GM18909 (cell line): ENCODE results near the gene HDAC11.
"Not testable (repeated sequence)": the region's sequence is repeated elsewhere in the genome, so short reads cannot be mapped to it uniquely, and the experiment has no call there.

ENCODE experiments used
- ATAC-seq: cut with Tn5 transposase; IDR thresholded peaks from one replicate; pipeline ENCODE4 v1.9.1; 2021; ENCODE audit warnings: mild to moderate bottlenecking; ENCODE audit not compliant: unreplicated experiment, poor library complexity

HDAC11 gene

DNA sequence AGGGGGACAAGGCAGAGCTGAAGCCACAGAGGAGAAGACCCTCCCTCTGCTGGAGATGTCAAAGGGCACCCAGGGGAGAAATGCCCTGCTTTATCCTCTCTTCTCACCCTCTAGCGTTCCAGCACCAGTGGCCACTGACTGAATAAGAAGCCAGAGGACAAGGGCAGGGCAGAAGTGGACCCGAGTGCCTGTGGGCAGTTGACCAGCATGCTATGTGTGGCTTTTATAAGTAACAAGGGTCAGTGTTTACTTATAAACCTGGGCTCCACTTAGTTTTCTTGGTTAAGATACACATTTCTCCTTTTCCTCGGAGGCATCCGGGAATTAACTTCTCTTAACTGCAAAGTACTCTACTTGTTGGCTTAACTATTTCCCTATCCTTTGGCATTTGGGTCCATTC lies 13.3 kb upstream of the HDAC11 start:
- ATAC-seq: no peak

DNA sequence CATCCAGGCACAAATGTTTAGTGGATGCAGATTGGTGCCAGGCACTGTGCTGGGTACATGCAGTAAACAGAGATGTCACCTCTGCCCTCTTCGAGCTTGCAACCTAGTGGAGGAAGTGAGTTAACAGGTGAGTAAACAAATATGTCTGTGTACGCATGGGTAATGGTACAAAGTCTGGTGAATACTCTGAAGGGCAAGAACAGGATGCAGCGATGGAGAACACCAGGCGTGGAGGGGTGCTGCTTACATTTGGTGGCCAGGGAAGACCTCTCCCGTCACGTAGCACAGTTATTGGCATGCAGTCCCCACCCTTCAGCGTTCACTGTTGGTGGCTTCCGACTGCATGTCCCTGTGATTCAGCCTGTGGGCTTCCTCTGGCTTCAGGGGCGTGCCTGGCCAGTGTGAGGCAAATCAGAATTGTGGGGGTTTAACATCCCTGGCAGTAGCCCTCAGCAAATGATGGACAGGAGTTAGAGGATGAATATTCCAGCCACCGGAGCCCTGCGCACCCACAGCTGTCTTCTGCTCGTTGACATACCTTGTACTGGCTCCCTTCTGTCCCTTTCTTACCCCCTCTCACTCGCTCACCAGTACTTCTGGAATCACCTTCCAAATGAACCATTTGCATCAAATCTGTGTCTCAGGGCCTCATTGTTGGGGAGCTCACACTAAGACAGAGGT lies 9.1 kb upstream of the HDAC11 start:
- no peak for ATAC-seq

GRCh38 chr3:13472286-13472685 lies 7.8 kb upstream of the HDAC11 start:
- no peak for ATAC-seq

DNA sequence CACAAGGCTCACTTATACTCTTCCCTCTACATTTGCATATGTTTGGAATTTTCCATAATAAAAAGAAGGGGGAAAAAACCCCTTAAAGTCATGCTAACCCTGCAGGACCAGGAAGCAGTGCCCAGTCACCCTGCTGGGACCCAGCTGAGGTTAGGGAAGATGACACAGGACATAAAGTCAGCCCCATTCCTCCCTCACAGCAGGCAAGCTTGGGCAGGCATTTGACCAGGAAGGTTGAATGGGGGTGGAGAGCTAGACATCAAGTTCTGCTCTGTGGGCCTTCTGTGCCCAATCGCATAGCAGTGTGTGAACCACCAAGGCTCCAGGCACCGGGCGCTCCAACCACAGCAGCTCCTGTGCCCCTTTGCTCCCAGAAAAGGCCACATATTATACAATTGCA lies 7.1 kb upstream of the HDAC11 start:
- no peak for ATAC-seq

DNA sequence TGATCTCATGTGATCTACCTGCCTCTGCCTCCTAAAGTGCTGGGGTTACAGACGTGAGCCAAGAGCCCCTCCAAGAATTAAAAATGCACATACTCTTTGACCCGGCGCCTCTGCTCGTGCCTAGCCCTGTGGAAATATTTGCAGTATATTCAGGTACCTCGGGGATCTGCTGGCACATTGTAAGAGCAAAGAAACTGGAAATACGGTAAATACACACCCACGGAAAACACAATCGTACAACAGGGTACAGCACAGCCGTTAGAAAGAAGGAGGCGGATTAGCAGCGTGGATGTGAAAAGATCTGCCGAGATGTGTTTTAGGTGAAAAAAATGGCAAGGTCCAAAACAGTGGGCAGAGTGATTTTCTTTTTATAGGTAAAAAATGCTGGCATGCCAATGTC lies 6.1 kb upstream of the HDAC11 start:
- no peak for ATAC-seq

DNA sequence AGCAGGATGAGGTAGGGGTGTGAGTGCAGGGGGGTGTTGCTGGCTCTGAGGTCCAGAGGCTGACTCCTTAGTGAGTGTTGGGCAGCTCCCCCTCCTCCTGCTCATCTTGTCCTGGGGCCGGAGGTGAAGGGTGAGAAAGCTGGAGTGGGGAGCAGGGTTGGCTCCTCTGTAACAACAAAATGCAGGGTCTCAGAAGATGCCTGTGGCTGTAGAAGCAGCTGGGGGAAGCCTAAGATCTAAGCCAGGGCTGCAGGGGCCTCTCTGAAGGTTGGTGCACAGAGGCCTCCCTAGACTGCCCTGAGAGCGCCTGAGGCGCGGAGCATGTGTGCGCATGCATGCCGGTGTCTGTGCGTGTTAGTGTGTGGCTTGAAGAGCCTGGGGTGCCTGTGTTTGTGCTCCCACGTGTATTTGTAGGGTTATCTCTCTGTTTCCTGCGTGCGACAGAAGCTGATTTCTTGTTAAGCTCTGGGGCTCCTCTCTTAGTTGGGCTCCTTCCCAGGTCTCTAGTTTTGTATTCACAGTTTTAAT lies 5.3 kb upstream of the HDAC11 start:
- ATAC-seq: no peak

- no peak for ATAC-seq
Measured at GRCh38 chr3:13475871-13476590, 4.1 kb upstream of the HDAC11 start.

DNA sequence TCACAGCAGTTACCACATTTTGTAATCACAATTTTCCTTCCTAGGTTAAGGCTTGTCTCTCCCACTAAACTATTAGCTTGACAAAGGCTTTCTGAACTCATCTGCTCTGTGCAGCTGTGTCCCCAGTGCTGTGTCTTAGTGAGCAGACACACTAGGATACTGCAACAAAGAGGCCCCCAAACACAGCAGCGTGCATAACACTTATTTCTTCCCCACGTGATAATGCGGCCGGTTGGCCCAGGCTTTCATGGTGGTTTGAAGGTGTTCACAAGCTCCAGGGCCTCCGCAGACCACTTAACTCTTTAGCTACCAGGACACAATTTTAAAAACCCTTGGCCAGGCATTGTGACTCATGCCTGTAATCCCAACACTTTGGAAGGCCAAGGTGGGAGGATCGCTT lies 2.2 kb upstream of the HDAC11 start:
- ATAC-seq: no peak

GRCh38 chr3:13479332-13479581 lies 849 bp upstream of the HDAC11 start:
- no peak for ATAC-seq

DNA sequence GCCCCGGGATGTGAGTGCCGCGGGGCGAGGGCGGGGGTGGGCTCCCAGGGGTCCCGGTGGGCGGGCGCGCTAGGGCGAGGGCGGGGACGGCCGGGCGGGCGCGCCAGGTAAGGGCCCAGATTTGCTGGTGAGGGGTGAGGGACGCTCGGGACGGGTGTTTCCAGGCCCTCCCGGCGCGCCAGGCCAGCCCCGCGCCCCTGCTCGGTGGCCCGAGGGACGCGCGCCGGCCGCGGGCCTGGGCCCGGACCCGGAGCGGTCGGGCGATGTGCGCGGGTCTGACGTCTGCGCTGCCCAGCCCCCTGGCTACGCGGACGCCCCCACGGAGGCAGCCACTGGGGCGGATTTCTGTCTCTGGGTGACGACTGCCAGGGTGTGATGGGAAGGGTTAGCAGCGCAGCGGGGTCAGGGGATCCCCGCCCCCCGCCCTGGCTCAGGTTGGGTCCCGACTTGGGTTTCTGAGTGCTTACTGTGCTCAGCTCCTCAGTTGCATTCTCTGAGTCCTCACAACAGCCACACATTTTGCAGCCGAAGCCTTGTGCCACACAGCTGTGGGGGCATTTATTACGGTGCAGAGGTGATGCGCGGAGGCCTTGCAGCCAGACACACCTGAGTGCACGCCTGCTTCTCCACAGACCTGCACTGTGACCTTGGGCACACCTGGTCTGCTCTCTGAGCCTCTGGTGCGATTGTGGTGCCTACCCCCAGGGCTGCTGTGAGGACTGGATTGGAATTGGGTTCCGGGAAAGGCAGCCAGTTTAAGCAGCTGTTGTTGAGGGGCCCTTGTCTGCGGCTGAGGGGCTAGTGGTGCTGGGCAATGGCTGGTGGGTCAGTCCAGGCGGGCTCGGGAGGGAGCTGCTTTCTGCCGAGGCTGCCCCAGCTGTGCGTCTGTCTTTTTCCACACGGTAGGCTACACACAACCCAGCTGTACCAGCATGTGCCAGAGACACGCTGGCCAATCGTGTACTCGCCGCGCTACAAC lies 523 bp downstream of the HDAC11 start:
- peak; percentile 24 for ATAC-seq

DNA sequence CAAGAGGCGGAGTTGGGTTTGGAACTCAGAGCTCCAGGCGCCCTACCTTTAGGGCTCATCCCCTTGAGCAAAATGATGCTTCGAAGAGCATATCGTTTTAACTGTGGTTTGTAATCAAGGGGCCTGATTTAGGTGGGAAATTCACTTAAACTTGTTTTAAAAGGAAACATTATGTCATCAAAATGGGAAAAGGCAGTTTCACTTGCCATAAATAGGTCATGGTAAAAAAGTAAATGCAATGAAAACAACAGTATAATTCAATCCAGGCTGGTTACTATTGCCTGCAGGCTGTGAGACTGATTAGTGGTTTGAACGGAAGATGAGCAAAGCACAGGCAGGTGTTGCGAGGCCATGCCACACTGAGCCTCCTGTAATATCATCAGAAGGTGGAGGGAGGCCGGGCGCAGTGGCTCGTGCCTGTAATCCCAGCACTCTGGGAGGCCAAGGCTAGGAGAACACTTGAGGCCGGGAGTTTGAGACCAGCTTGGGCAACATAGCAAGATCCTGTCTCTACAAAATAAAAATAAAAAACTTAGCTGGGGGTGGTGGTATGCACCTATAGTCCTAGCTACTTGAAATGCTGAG lies 2.1 kb downstream of the HDAC11 start:
- no peak for ATAC-seq

GRCh38 chr3:13483286-13483685 lies 3.2 kb downstream of the HDAC11 start:
- ATAC-seq: no peak

GRCh38 chr3:13483988-13484695 lies 4.0 kb downstream of the HDAC11 start:
- ATAC-seq: no peak

DNA sequence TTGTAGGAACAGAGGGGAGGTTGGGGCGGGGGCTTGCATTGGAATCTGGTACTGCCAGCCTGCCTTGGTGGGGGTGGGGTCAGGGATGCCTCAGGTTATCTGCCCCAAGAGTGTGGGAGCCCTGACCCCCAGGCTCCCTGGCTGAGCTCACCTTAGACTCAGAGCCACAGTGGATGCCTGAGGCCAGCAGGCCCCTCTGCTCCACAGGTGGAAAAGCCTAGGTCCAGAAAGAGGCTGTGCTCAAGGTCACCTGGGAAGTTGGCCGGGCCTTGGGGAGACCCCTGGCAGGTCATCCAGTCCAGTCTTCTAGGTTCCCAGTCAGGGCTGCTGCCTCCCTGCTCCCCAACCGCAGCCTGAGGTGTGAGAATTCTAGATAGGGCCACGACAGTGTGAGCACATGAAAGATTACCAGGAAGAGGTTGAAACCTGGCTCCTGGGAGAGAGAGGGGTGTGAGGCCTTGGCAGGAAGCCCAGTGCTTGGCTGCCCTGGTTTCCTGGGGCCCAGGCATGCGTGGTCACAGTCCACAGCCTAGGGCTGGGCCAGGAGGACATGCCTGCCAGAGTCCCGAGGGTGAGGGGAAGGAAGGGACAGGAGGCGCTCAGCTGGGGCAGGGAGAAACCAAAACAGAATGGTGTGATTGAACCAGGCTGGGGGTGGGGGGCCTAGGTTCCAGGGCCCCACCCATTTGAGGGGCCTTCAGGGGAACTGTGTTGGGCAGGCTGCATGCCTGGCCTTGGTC lies 4.9 kb downstream of the HDAC11 start:
- no peak for ATAC-seq

- ATAC-seq: not testable (repeated sequence)
Measured at GRCh38 chr3:13485630-13486562, 5.8 kb downstream of the HDAC11 start.

- no peak for ATAC-seq
Measured at GRCh38 chr3:13487403-13487802, 7.3 kb downstream of the HDAC11 start.

DNA sequence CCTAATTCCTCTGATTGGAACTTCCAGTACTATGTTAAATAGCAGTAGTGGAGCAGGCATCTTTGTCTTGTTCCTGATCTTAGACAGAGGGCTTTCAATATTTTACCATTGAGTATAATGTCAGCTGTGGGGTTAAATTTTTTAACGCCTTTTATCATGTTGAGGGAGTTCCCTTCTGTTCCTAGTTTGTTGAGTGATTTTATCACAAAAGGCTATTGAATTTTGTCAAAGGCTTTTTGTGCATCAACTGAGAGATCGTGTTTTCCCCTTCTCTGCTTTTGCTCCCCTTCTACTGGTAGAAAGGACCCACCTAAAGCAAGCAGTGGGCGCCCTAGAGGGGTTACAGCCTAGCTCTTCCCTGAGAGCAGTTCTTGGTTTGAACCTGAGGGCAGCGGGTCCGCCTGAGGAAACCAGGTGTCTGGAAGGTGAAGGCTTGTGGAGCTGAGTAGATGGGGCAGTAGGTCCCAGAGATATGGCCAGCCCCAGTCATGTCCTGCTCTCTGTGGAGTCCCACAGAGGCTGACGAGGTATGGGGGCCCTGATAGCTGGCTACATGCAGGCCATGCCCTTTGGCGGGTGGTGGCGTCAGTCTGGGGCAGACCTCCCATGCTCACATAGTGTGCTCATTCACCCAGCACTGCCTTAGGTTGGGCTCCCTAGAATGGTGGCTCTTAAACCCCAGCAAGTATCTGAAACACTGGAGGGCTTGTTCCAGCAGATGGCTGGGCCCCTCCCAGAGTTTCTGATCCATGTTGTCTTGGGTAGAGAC lies 11.3 kb downstream of the HDAC11 start:
- no peak for ATAC-seq

DNA sequence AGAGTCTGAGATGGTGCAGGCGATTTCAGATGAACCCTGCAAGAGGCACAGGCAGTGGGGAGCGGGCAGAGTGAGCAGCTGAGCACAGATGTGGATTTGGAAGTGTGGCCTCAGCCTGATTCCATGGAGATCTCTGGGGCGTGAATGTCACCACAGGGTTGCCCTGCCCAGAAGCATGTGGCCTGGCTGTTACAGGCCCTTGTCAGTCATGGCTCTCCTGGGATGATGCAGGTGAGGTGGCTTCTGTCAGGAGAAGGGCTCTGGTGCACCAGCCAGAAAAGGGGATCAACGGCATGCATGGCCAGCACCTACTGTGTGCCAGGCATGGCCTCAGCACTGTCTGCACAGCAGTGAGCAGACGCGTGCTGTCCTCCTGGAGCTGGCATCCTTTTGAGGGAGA lies 11.9 kb downstream of the HDAC11 start:
- ATAC-seq: no peak
